HEK293 (cell line): ENCODE data around the gene SELENOT.

Source experiments
- HOXD13 ChIP-seq: sonication (generic); formaldehyde crosslinking; IDR thresholded peaks from 2 replicates; pipeline ENCODE4 v1.8.0; 2022; ENCODE audit warnings: missing genetic modification reagents, borderline replicate concordance
- IKZF3 ChIP-seq: fragments of 450-650 bp; IDR thresholded peaks from 2 replicates; pipeline ENCODE4 v1.5.0; 2018; ENCODE audit warnings: missing biosample characterization, mild to moderate bottlenecking, missing genetic modification characterization, moderate library complexity
- MYNN ChIP-seq: fragments of 450-650 bp; formaldehyde crosslinking; IDR thresholded peaks from 2 replicates; pipeline ENCODE4 v1.5.1; 2016; ENCODE audit warnings: missing biosample characterization, missing genetic modification characterization, borderline replicate concordance
- MZF1 ChIP-seq: fragments of 450-650 bp; formaldehyde crosslinking; IDR thresholded peaks from 2 replicates; pipeline ENCODE4 v1.5.1; 2017; ENCODE audit warnings: missing biosample characterization, missing genetic modification characterization, borderline replicate concordance
- PRDM1 ChIP-seq: fragments of 450-650 bp; formaldehyde crosslinking; IDR thresholded peaks from 2 replicates; pipeline ENCODE4; 2016; ENCODE audit warnings: missing biosample characterization, missing genetic modification characterization
- RBAK ChIP-seq: fragments of 450-650 bp; formaldehyde crosslinking; IDR thresholded peaks from 2 replicates; pipeline ENCODE4 v1.5.1; 2016; ENCODE audit warnings: missing biosample characterization, missing genetic modification characterization
- SP7 ChIP-seq: fragments of 450-650 bp; formaldehyde crosslinking; IDR thresholded peaks from 2 replicates; pipeline ENCODE4 v1.5.1; 2016; ENCODE audit warnings: missing biosample characterization, missing genetic modification characterization
- TCF7L2 ChIP-seq: IDR thresholded peaks from 2 replicates; pipeline ENCODE4 v1.6.1; 2011; ENCODE audit warnings: low read depth, mild to moderate bottlenecking, inconsistent platforms, low read length, moderate library complexity, borderline replicate concordance
- ZBTB21 ChIP-seq: fragments of 450-650 bp; formaldehyde crosslinking; IDR thresholded peaks from 2 replicates; pipeline ENCODE4 v1.5.1; 2017; ENCODE audit warnings: missing biosample characterization, missing genetic modification characterization
- ZFP37 ChIP-seq: fragments of 450-650 bp; formaldehyde crosslinking; IDR thresholded peaks from 2 replicates; pipeline ENCODE4 v1.5.1; 2016; ENCODE audit warnings: missing biosample characterization, missing genetic modification characterization
- ZNF138 ChIP-seq: fragments of 450-650 bp; formaldehyde crosslinking; IDR thresholded peaks from 2 replicates; pipeline ENCODE4 v1.5.1; 2016; ENCODE audit warnings: missing biosample characterization, missing genetic modification characterization, borderline replicate concordance
- ZNF174 ChIP-seq: fragments of 450-650 bp; formaldehyde crosslinking; IDR thresholded peaks from 2 replicates; pipeline ENCODE4 v1.5.0; 2017; ENCODE audit warnings: missing biosample characterization, mild to moderate bottlenecking, missing genetic modification characterization
- ZNF184 ChIP-seq: fragments of 450-650 bp; IDR thresholded peaks from 2 replicates; pipeline ENCODE4 v1.5.1; 2018; ENCODE audit warnings: missing biosample characterization, mild to moderate bottlenecking, missing genetic modification characterization
- ZNF302 ChIP-seq: fragments of 450-650 bp; formaldehyde crosslinking; IDR thresholded peaks from 2 replicates; pipeline ENCODE4 v1.5.1; 2016; ENCODE audit warnings: missing biosample characterization, missing genetic modification characterization, low read depth
- ZNF354C ChIP-seq: fragments of 450-650 bp; formaldehyde crosslinking; IDR thresholded peaks from 2 replicates; pipeline ENCODE4 v1.5.1; 2016; ENCODE audit warnings: missing biosample characterization, missing genetic modification characterization, low read depth, borderline replicate concordance
- ZNF391 ChIP-seq: fragments of 450-650 bp; formaldehyde crosslinking; IDR thresholded peaks from 2 replicates; pipeline ENCODE4 v1.5.1; 2016; ENCODE audit warnings: low read depth, missing biosample characterization, missing genetic modification characterization, borderline replicate concordance
- ZNF394 ChIP-seq: fragments of 450-650 bp; formaldehyde crosslinking; IDR thresholded peaks from 2 replicates; pipeline ENCODE4 v1.5.1; 2016; ENCODE audit warnings: missing biosample characterization, missing genetic modification characterization, mild to moderate bottlenecking, moderate library complexity, borderline replicate concordance
- ZNF501 ChIP-seq: fragments of 450-650 bp; formaldehyde crosslinking; IDR thresholded peaks from 2 replicates; pipeline ENCODE4 v1.5.1; 2016; ENCODE audit warnings: missing biosample characterization, missing genetic modification characterization
- ZNF558 ChIP-seq: fragments of 450-650 bp; formaldehyde crosslinking; IDR thresholded peaks from 2 replicates; pipeline ENCODE4 v1.5.1; 2016; ENCODE audit warnings: missing biosample characterization, missing genetic modification characterization
- ZNF561 ChIP-seq: fragments of 450-650 bp; IDR thresholded peaks from 2 replicates; pipeline ENCODE4 v1.5.1; 2018; ENCODE audit warnings: missing biosample characterization, missing genetic modification characterization, borderline replicate concordance
- ZNF571 ChIP-seq: fragments of 450-650 bp; formaldehyde crosslinking; IDR thresholded peaks from 2 replicates; pipeline ENCODE4 v1.5.0; 2017; ENCODE audit warnings: missing biosample characterization, missing genetic modification characterization
- ZNF585B ChIP-seq: fragments of 450-650 bp; formaldehyde crosslinking; IDR thresholded peaks from 2 replicates; pipeline ENCODE4 v1.5.1; 2016; ENCODE audit warnings: missing biosample characterization, missing genetic modification characterization
- ZNF623 ChIP-seq: fragments of 450-650 bp; formaldehyde crosslinking; IDR thresholded peaks from 2 replicates; pipeline ENCODE4 v1.5.1; 2016; ENCODE audit warnings: missing biosample characterization, missing genetic modification characterization
- ZNF701 ChIP-seq: fragments of 450-650 bp; formaldehyde crosslinking; IDR thresholded peaks from 2 replicates; pipeline ENCODE4 v1.5.1; 2016; ENCODE audit warnings: missing biosample characterization, missing genetic modification characterization
- ZNF785 ChIP-seq: fragments of 450-650 bp; formaldehyde crosslinking; IDR thresholded peaks from 2 replicates; pipeline ENCODE4 v1.5.1; 2016; ENCODE audit warnings: missing biosample characterization, missing genetic modification characterization
- ZNF843 ChIP-seq: fragments of 450-650 bp; formaldehyde crosslinking; IDR thresholded peaks from 2 replicates; pipeline ENCODE4 v1.5.1; 2016; ENCODE audit warnings: missing biosample characterization, missing genetic modification characterization
- ZSCAN16 ChIP-seq: fragments of 450-650 bp; formaldehyde crosslinking; IDR thresholded peaks from 2 replicates; pipeline ENCODE4 v1.5.1; 2016; ENCODE audit warnings: missing biosample characterization, missing genetic modification characterization
- ZXDB ChIP-seq: fragments of 450-650 bp; formaldehyde crosslinking; IDR thresholded peaks from 2 replicates; pipeline ENCODE4 v1.5.1; 2016; ENCODE audit warnings: missing biosample characterization, missing genetic modification characterization
- TF ChIP-seq, protein P1 (sequence below): fragments of 450-650 bp; formaldehyde crosslinking; IDR thresholded peaks from 2 replicates; pipeline ENCODE4; 2016; ENCODE audit warnings: missing biosample characterization, missing genetic modification characterization
- TF ChIP-seq, protein P2 (sequence below): fragments of 450-650 bp; formaldehyde crosslinking; IDR thresholded peaks from 2 replicates; pipeline ENCODE4 v1.5.1; 2016; ENCODE audit warnings: missing biosample characterization, missing genetic modification characterization, borderline replicate concordance
- TF ChIP-seq, protein P3 (sequence below): fragments of 450-650 bp; formaldehyde crosslinking; IDR thresholded peaks from 2 replicates; pipeline ENCODE4 v1.5.1; 2016; ENCODE audit warnings: missing biosample characterization, missing genetic modification characterization
- TF ChIP-seq, protein P4 (sequence below): fragments of 450-650 bp; formaldehyde crosslinking; IDR thresholded peaks from 2 replicates; pipeline ENCODE4 v1.5.1; 2016; ENCODE audit warnings: missing biosample characterization, missing genetic modification characterization

SELENOT gene

DNA sequence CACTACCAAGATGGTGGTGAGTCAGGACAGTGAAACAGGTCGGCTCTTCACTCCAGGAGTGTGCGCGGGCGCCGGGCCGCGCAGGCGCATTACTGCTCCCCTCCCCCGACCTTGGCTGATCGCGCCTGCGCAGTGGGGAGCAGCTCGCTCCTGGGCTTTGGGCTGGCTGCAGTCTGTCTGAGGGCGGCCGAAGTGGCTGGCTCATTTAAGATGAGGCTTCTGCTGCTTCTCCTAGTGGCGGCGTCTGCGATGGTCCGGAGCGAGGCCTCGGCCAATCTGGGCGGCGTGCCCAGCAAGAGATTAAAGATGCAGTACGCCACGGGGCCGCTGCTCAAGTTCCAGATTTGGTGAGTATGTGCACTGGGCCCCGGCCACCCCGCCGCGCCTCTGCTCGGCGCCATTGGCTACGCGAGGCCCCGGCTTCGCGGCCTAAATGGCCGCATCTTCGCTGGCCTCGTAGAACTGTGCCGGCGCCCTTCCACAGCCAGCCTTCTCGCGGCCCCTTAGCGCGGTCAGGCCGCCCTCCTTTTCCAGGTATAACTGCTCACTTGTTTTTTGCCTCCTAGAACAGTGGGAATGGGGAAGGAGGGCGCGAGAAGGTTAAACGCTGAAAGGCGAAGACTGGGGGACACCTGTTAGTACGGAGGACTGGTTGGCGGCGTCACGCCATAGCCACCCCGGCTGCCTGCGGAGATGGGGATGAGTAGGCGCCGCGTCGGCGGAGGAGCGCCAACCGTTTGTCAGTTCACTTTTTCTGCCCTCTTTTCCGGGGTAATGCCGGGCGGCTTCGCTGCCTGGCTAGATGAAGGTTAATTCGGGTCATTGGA is at the start of gene SELENOT (continued):
- TF ChIP-seq, protein P1, sequence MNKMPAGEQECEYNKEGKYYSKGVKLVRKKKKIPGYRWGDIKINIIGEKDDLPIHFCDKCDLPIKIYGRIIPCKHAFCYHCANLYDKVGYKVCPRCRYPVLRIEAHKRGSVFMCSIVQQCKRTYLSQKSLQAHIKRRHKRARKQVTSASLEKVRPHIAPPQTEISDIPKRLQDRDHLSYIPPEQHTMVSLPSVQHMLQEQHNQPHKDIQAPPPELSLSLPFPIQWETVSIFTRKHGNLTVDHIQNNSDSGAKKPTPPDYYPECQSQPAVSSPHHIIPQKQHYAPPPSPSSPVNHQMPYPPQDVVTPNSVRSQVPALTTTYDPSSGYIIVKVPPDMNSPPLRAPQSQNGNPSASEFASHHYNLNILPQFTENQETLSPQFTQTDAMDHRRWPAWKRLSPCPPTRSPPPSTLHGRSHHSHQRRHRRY (tag by site-specific recombination) = peak; percentile 29; the same call in 1 of the 2 replicates
- peak; percentile 100 for TF ChIP-seq ZFP37 (tag by site-specific recombination)
- peak; percentile 75; the same call in 1 of the 2 replicates for TF ChIP-seq ZNF561 (tag by site-specific recombination)
- peak; percentile 49; the same call in 1 of the 2 replicates for TF ChIP-seq ZNF391 (tag by site-specific recombination)
- TF ChIP-seq ZNF701 = no peak
- TF ChIP-seq MYNN = no peak
- TF ChIP-seq ZNF302 = no peak
- peak; percentile 20; the same call in 1 of the 2 replicates for TF ChIP-seq ZNF623 (tag by site-specific recombination)
- TF ChIP-seq ZNF843 (tag by site-specific recombination) = peak; percentile 22; the same call in 1 of the 2 replicates
- peak; percentile 25; the same call in 1 of the 2 replicates for TF ChIP-seq ZNF585B (tag by site-specific recombination)
- peak; percentile 84 for TF ChIP-seq ZXDB (tag by site-specific recombination)
- TF ChIP-seq PRDM1 (tag by site-specific recombination) = no peak
- TF ChIP-seq ZNF501 (tag by site-specific recombination) = peak; percentile 84
- no peak for TF ChIP-seq ZNF138 (tag by site-specific recombination)
- 0 out of 2 replicates have a peak, but pooled peaks have one; percentile 51 for TF ChIP-seq ZNF184
- no peak for TF ChIP-seq ZBTB21 (tag by site-specific recombination)
- peak; percentile 50; the same call in 1 of the 2 replicates for TF ChIP-seq ZSCAN16 (tag by site-specific recombination)
- TF ChIP-seq, protein P2, sequence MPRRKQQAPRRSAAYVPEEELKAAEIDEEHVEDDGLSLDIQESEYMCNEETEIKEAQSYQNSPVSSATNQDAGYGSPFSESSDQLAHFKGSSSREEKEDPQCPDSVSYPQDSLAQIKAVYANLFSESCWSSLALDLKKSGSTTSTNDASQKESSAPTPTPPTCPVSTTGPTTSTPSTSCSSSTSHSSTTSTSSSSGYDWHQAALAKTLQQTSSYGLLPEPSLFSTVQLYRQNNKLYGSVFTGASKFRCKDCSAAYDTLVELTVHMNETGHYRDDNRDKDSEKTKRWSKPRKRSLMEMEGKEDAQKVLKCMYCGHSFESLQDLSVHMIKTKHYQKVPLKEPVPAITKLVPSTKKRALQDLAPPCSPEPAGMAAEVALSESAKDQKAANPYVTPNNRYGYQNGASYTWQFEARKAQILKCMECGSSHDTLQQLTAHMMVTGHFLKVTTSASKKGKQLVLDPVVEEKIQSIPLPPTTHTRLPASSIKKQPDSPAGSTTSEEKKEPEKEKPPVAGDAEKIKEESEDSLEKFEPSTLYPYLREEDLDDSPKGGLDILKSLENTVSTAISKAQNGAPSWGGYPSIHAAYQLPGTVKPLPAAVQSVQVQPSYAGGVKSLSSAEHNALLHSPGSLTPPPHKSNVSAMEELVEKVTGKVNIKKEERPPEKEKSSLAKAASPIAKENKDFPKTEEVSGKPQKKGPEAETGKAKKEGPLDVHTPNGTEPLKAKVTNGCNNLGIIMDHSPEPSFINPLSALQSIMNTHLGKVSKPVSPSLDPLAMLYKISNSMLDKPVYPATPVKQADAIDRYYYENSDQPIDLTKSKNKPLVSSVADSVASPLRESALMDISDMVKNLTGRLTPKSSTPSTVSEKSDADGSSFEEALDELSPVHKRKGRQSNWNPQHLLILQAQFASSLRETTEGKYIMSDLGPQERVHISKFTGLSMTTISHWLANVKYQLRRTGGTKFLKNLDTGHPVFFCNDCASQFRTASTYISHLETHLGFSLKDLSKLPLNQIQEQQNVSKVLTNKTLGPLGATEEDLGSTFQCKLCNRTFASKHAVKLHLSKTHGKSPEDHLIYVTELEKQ (tag by site-specific recombination) = 0 out of 2 replicates have a peak, but pooled peaks have one; percentile 40
- peak; percentile 78 for TF ChIP-seq SP7 (tag by site-specific recombination)
- peak; percentile 86 for TF ChIP-seq ZNF394 (tag by site-specific recombination)
- no peak for TF ChIP-seq ZNF174
- no peak for TF ChIP-seq ZNF785
- no peak for TF ChIP-seq ZNF571 (tag by site-specific recombination)
- TF ChIP-seq, protein P3, sequence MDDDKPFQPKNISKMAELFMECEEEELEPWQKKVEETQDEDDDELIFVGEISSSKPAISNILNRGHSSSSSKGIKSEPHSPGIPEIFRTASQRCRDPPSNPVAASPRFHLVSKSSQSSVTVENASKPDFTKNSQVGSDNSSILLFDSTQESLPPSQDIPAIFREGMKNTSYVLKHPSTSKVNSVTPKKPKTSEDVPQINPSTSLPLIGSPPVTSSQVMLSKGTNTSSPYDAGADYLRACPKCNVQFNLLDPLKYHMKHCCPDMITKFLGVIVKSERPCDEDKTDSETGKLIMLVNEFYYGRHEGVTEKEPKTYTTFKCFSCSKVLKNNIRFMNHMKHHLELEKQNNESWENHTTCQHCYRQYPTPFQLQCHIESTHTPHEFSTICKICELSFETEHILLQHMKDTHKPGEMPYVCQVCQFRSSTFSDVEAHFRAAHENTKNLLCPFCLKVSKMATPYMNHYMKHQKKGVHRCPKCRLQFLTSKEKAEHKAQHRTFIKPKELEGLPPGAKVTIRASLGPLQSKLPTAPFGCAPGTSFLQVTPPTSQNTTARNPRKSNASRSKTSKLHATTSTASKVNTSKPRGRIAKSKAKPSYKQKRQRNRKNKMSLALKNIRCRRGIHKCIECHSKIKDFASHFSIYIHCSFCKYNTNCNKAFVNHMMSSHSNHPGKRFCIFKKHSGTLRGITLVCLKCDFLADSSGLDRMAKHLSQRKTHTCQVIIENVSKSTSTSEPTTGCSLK = no peak
- 0 out of 2 replicates have a peak, but pooled peaks have one; percentile 39 for TF ChIP-seq MZF1
- TF ChIP-seq ZNF558 (tag by site-specific recombination) = no peak
- no peak for TF ChIP-seq ZNF354C
- TF ChIP-seq HOXD13 (CRISPR knock-in tag) = peak; percentile 30; the same call in 1 of the 2 replicates
- TF ChIP-seq IKZF3 (tag by site-specific recombination) = no peak
- TF ChIP-seq RBAK (tag by site-specific recombination) = no peak
- no peak for TF ChIP-seq TCF7L2
- TF ChIP-seq, protein P4, sequence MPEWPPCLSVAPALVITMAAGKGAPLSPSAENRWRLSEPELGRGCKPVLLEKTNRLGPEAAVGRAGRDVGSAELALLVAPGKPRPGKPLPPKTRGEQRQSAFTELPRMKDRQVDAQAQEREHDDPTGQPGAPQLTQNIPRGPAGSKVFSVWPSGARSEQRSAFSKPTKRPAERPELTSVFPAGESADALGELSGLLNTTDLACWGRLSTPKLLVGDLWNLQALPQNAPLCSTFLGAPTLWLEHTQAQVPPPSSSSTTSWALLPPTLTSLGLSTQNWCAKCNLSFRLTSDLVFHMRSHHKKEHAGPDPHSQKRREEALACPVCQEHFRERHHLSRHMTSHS = no peak
